Measurements from ENCODE around the gene TNRC6C. TPM values are rescaled to one million over a fixed set of nuclear protein-coding genes. Genes with fewer than 3 reads are reported as not detected.

The TNRC6C gene
- total and polyA plus RNA-seq, 5 donors: 8.6 to 32.8 (median 24.4) TPM

DNA sequence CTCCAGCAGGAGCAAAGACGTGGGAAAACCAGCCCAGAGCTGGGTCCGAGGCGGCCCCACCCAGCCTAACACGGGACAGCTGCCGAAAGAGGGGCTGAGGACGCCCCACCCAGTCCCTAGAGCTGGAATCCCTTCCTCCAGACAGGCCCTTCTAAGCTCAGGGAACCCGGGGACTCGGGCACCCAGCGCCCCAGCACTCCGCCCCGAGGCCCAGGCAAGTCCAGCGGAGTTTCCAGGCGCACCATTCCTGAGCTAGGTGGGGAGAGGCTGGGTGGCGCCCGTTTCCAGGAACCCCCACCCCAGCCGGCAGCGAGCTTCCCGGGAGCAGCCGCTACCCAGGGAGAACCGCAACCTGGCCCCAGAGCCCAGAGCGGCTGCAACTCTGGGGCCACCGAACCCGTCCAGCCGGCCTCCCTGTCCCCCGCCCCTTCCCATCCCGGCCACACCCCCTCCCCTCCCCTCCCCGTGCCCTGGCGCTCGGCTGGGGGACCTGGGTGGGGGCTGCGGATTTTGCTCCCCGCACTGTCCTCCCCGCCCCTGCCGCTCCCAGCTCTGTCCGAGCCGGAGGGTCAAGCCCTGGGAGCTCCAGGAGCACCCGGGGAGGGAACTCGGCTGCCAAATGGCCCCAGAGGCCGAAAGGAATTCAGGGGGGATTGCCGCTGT lies 169.5 kb downstream of the TNRC6C start:
- WGBS: 4% methylated on average over 39 of the region's 39 CpGs
- Histone ChIP-seq H3K9me3 (ENCODE audit: control insufficient read depth, low read length) (no peaks in the 10 kb centered on the region), H3K27ac (ENCODE audit: low read length) (peak overlapping the region; percentile 87), H3K27me3 (ENCODE audit: control insufficient read depth, insufficient read depth) (no peaks in the 10 kb centered on the region), H3K4me1 (ENCODE audit: control insufficient read depth, insufficient read depth, low read length) (peaks cover 4% of the 10 kb centered on the region), H3K4me3 (ENCODE audit: low read length) (peak overlapping the region; percentile 81)
- ATAC-seq: peak; percentile 9 to 26
- peak; percentile 46 to 82 (median 69) for DNase-seq
- intact Hi-C loops (cut with DNase I): no loop called here

DNA sequence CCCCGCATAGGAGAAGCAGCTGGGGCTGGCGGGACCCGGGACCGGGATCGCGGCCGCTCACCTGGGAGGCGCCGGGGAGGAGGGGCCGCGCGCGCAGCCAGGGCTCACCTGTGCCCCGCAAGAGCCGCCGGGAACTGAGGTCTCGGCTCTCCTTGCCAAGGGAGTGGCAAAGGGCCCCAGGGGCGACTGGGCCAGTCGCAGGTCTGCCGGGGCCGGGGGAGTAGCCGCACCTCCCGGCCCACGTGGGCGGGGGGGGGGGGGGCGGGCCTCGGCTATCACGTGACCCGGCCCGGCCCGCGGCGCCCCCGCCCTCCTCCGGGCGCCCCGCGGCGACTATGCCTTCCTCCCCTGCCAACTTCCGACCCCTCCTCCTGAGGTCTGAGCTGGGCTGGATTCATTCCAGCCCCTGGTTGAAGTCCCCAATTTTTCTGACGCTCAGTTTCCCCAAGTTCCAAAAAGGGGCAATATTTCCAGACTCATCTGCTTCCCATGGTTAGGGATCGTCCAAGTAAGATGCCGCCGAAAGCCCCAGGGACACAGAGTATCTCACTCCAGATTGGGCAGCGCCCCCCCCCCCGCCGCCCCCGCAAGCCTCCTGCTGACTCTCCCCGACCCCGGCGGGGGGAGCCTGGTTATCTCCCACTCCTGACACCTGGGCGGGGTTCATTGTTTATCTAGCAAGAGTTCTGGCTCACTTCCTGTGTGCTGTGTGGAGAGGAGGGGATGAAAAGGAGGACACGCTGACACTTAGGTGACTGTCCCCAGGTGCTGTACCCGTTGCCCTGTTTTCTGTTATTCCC lies 170.2 kb downstream of the TNRC6C start, which contains the start of gene TMC6:
TMC6 (minus strand) TSS at position 205 of the 800 bp plus-strand sequence. CDS start 1,923 bp downstream, outside the sequence.
- peak within 1 kb of the TSS; percentile 81 for H3K4me3 ChIP-seq (ENCODE audit: low read length)
- peak within 1 kb of the TSS; percentile 87 for H3K27ac ChIP-seq (ENCODE audit: low read length)
- peaks cover 4% of the 10 kb centered on the region for H3K4me1 ChIP-seq (ENCODE audit: control insufficient read depth, insufficient read depth, low read length)
- ATAC-seq (peak; percentile 37 to 40), DNase-seq (peak; percentile 57 to 88 (median 84))
- WGBS: 3% methylated on average over 48 of the region's 54 CpGs
- intact Hi-C loops (cut with DNase I): no loop called here
- H3K27me3 ChIP-seq (ENCODE audit: control insufficient read depth, insufficient read depth): no peaks in the 10 kb centered on the region
- H3K9me3 ChIP-seq (ENCODE audit: control insufficient read depth, low read length): no peaks in the 10 kb centered on the region

DNA sequence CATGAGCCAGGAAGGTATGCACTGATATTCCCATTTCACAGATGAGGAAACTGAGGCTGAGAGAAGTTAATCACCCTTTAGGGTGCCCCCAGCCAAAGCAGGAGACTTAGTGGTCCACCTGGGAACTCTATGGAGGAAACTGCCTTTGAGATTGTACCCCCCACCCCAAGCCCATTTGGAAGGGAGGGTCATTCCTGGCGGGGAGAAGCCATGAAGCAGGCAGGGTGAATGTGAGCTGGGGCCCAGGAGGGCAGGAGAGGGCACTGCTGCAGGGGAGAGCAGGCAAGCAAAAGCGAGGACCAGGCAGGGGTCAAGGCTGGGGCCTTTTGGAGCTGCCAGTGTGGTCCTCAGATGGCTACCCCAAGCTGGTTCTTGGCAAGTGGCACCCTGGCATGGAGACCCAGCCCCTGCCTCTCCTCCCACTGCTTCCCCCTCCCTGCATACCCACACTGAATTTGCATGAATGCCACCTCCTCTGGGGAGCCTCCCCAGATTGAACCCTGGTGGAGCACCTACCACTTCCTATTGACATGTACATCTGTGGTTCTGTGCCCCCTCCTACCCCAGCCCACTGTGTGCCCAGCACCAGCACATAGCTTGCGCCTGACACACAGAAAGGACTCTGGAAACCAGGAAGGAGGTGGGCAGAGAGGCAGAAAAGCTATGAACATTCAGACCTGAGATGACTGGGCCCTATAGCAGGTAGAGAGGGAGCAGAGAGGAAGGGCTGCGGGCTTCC lies 171.0 kb downstream of the TNRC6C start:
- Histone ChIP-seq H3K9me3 (ENCODE audit: control insufficient read depth, low read length) (no peaks in the 10 kb centered on the region), H3K27me3 (ENCODE audit: control insufficient read depth, insufficient read depth) (no peaks in the 10 kb centered on the region), H3K4me3 (ENCODE audit: low read length) (no peak overlapping the region), H3K27ac (ENCODE audit: low read length) (no peak overlapping the region), H3K4me1 (ENCODE audit: control insufficient read depth, insufficient read depth, low read length) (peaks cover 4% of the 10 kb centered on the region)
- no peak for ATAC-seq
- DNase-seq: peak in 1 of 3 donors; percentile 65
- 85% methylated on average over 4 of the region's 4 CpGs for WGBS
- intact Hi-C loops (cut with DNase I): loop anchor here in 1 of 4 donors (5.0 kb wide), 1 partner anchor 43 kb away; no protein-coding TSS in a partner anchor

DNA sequence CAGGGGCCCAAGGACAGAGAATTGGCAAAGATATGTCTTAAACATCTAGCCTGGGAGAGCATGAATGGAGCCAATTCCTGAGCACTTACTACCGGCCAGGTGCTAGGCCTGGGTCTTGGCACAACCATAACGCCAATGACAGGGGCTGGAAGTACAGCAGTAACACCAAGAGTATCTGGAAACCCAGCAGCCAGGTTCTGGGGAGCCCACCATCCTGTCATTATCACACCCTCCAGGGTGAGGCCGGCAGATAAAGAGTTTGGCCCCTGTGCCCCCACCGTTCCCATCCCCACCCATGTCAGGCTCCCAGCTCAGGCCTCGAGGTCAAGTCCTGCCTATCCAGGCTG lies 171.6 kb downstream of the TNRC6C start:
- WGBS: 45% methylated on average over 5 of the region's 5 CpGs
- intact Hi-C loops (cut with DNase I): loop anchor here in 1 of 4 donors (5.0 kb wide), 1 partner anchor 42 kb away; no protein-coding TSS in a partner anchor
- Histone ChIP-seq H3K4me3 (ENCODE audit: low read length) (no peak overlapping the region), H3K27me3 (ENCODE audit: control insufficient read depth, insufficient read depth) (no peaks in the 10 kb centered on the region), H3K4me1 (ENCODE audit: control insufficient read depth, insufficient read depth, low read length) (peaks cover 4% of the 10 kb centered on the region), H3K9me3 (ENCODE audit: control insufficient read depth, low read length) (no peaks in the 10 kb centered on the region), H3K27ac (ENCODE audit: low read length) (no peak overlapping the region)
- DNase-seq: no peak
- no peak for ATAC-seq

- H3K27me3 ChIP-seq (ENCODE audit: control insufficient read depth, insufficient read depth): no peaks in the 10 kb centered on the region
- peak within 1 kb of the TSS; percentile 7 for H3K4me3 ChIP-seq (ENCODE audit: low read length)
- intact Hi-C loops (cut with DNase I): loop anchor here in 1 of 4 donors (5.0 kb wide), 1 partner anchor 42 kb away; no protein-coding TSS in a partner anchor
- H3K4me1 ChIP-seq (ENCODE audit: control insufficient read depth, insufficient read depth, low read length): peaks cover 4% of the 10 kb centered on the region
- 70% methylated on average over 10 of the region's 10 CpGs for WGBS
- no peak within 1 kb of the TSS for H3K27ac ChIP-seq (ENCODE audit: low read length)
- H3K9me3 ChIP-seq (ENCODE audit: control insufficient read depth, low read length): no peaks in the 10 kb centered on the region
- DNase-seq (peak in 2 of 3 donors; percentile 70 to 78), ATAC-seq (peak in 1 of 2 donors; percentile 1)
Observed at GRCh38 chr17:78130437-78131101, 172.1 kb downstream of the TNRC6C start, which contains the start of gene TMC8. Gene TMC8 (plus strand): TSS chr17:78130771. CDS start chr17:78131589, 818 bp downstream.

- intact Hi-C loops (cut with DNase I): loop anchor here in 1 of 4 donors (5.0 kb wide), 1 partner anchor 41 kb away; no protein-coding TSS in a partner anchor
- Histone ChIP-seq H3K9me3 (ENCODE audit: control insufficient read depth, low read length) (no peaks in the 10 kb centered on the region), H3K27ac (ENCODE audit: low read length) (no peak overlapping the region), H3K4me1 (ENCODE audit: control insufficient read depth, insufficient read depth, low read length) (peaks cover 2% of the 10 kb centered on the region), H3K4me3 (ENCODE audit: low read length) (peak overlapping the region; percentile 7), H3K27me3 (ENCODE audit: control insufficient read depth, insufficient read depth) (no peaks in the 10 kb centered on the region)
- peak in 2 of 3 donors; percentile 63 to 75 for DNase-seq
- ATAC-seq: no peak
- 26% methylated on average over 74 of the region's 74 CpGs for WGBS
Observed at GRCh38 chr17:78131172-78132083, 172.9 kb downstream of the TNRC6C start.

DNA sequence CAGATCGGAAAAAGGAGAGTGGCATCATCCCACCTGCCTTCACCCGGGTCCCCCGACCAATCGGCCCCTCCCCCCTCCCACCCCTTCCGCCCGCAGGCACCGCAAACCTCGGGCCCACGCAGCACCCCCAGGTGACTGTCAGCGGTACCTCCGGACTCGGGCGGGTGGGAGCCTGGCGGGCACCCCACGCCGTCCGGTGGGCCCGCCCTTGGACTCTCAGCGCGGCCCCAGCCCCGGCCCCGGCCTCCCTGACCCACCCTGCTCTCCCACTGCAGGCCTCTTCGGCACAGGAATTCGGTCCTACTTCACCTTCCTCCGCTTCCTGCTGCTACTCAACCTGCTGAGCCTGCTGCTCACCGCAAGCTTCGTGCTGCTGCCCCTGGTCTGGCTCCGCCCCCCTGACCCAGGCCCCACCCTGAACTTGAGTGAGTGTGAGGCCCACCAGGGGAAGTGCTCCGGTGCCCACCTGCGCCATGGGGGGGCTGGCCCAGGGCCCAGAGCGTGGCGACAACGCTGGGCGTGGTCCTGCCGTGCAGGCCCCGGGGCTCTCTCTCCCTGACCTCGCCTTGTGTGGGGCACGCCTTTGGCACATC lies 173.7 kb downstream of the TNRC6C start:
- peak overlapping the region; percentile 7 for H3K4me3 ChIP-seq (ENCODE audit: low read length)
- intact Hi-C loops (cut with DNase I): loop anchor here in 1 of 4 donors (5.0 kb wide), 1 partner anchor 40 kb away; no protein-coding TSS in a partner anchor
- H3K4me1 ChIP-seq (ENCODE audit: control insufficient read depth, insufficient read depth, low read length): no peaks in the 10 kb centered on the region
- H3K27me3 ChIP-seq (ENCODE audit: control insufficient read depth, insufficient read depth): no peaks in the 10 kb centered on the region
- H3K27ac ChIP-seq (ENCODE audit: low read length): no peak overlapping the region
- DNase-seq (peak in 2 of 3 donors; percentile 73 to 79), ATAC-seq (no peak)
- 38% methylated on average over 38 of the region's 38 CpGs for WGBS
- no peaks in the 10 kb centered on the region for H3K9me3 ChIP-seq (ENCODE audit: control insufficient read depth, low read length)

- ATAC-seq: no peak
- intact Hi-C loops (cut with DNase I): loop anchor here in 1 of 4 donors (5.0 kb wide), 1 partner anchor 40 kb away; no protein-coding TSS in a partner anchor
- H3K4me3 ChIP-seq (ENCODE audit: low read length): no peak overlapping the region
- DNase-seq: no peak
- H3K4me1 ChIP-seq (ENCODE audit: control insufficient read depth, insufficient read depth, low read length): no peaks in the 10 kb centered on the region
- WGBS: 86% methylated on average over 9 of the region's 9 CpGs
- H3K27ac ChIP-seq (ENCODE audit: low read length): no peak overlapping the region
- H3K27me3 ChIP-seq (ENCODE audit: control insufficient read depth, insufficient read depth): no peaks in the 10 kb centered on the region
- no peaks in the 10 kb centered on the region for H3K9me3 ChIP-seq (ENCODE audit: control insufficient read depth, low read length)
Observed at GRCh38 chr17:78132767-78133178, 174.3 kb downstream of the TNRC6C start.

Measured in right cardiac atrium (tissue), 5 donors.